AG09309 (cell line): ENCODE measurements around the gene GLO1.

ENCODE experiments used
- DNase-seq: peaks from one replicate; pipeline ENCODE4 v3.0.0-alpha.2; 2010; ENCODE audit warnings: low read depth
- H3K4me3 ChIP-seq: 2 replicates; pipeline ENCODE4 v1.5.1; 2011; ENCODE audit warnings: mild to moderate bottlenecking, low read depth, low read length, moderate library complexity; ENCODE audit not compliant: control insufficient read depth
- CTCF ChIP-seq: IDR thresholded peaks from 2 replicates; pipeline ENCODE4 v1.5.1; 2011; ENCODE audit warnings: mild to moderate bottlenecking, low read depth, low read length, inconsistent platforms; ENCODE audit not compliant: insufficient read depth, control insufficient read depth; ENCODE audit errors: missing control alignments

The GLO1 gene

DNA sequence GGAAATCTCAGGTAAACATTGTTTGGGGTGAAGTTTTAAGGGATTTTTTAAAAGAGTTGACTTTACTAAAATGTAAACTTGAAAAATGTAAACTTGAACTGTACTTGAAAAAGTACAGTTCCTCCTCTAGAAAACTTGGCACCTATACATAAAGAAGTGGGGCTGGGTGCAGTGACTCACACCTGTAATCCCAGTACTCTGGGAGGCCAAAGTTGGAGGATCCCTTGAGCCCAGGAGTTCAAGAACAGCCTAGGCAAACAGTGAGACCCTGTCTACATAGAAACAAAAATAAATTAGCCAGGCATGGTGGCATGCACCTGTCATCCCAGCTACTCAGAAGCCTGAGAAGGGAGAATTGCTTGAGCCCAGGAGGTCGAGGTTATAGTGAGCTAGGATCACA, 70.5 kb downstream of the GLO1 start:
- H3K4me3 ChIP-seq, result no peak overlapping the region
- no peak for DNase-seq
- no peak for TF ChIP-seq CTCF

GRCh38 chr6:38631186-38631783, 71.7 kb downstream of the GLO1 start:
- no peak overlapping the region for H3K4me3 ChIP-seq
- no peak for DNase-seq
- TF ChIP-seq CTCF, result no peak
